Astrocyte (in vitro differentiated cells and primary cell): ENCODE results near the gene ITSN1.

Source experiments
- EZH2 ChIP-seq: IDR thresholded peaks from 2 replicates; pipeline ENCODE4 v1.6.1; 2012; ENCODE audit warnings: mild to moderate bottlenecking, low read length, inconsistent platforms; ENCODE audit not compliant: insufficient read depth
- TF ChIP-seq, protein P1 (sequence below): IDR thresholded peaks from 2 replicates; pipeline ENCODE4 v1.5.1; 2011; ENCODE audit warnings: low read depth, mild to moderate bottlenecking, inconsistent platforms, low read length, moderate library complexity; ENCODE audit not compliant: insufficient read depth

DNA sequence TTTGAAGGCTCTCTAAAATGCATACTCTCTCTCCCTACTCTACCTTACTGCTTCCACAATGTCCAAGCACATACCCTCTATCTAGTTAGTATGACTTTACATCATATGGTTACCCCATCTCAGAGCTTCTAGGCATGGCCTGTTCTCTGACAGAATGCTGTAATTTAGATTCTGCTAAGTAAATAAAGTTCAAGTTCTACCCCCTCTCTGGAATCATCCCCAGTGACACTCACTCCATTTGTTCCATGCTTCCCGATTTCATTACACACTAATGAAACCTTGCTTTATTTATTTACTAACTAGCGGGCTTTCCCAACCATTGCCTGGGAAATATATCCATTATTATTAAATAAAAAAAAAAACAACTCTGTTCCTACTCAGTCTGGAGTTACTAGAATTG, 8.0 kb upstream of the ITSN1 start:
- TF ChIP-seq, protein P1, sequence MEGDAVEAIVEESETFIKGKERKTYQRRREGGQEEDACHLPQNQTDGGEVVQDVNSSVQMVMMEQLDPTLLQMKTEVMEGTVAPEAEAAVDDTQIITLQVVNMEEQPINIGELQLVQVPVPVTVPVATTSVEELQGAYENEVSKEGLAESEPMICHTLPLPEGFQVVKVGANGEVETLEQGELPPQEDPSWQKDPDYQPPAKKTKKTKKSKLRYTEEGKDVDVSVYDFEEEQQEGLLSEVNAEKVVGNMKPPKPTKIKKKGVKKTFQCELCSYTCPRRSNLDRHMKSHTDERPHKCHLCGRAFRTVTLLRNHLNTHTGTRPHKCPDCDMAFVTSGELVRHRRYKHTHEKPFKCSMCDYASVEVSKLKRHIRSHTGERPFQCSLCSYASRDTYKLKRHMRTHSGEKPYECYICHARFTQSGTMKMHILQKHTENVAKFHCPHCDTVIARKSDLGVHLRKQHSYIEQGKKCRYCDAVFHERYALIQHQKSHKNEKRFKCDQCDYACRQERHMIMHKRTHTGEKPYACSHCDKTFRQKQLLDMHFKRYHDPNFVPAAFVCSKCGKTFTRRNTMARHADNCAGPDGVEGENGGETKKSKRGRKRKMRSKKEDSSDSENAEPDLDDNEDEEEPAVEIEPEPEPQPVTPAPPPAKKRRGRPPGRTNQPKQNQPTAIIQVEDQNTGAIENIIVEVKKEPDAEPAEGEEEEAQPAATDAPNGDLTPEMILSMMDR: no peak
- TF ChIP-seq EZH2: no peak
